HG03039 (cell line): ENCODE results near the gene FAM131A.

Source experiments
- ATAC-seq: cut with Tn5 transposase; IDR thresholded peaks from one replicate; pipeline ENCODE4 v1.9.1; 2021; ENCODE audit warnings: mild to moderate bottlenecking, moderate library complexity; ENCODE audit not compliant: unreplicated experiment

The FAM131A gene

DNA sequence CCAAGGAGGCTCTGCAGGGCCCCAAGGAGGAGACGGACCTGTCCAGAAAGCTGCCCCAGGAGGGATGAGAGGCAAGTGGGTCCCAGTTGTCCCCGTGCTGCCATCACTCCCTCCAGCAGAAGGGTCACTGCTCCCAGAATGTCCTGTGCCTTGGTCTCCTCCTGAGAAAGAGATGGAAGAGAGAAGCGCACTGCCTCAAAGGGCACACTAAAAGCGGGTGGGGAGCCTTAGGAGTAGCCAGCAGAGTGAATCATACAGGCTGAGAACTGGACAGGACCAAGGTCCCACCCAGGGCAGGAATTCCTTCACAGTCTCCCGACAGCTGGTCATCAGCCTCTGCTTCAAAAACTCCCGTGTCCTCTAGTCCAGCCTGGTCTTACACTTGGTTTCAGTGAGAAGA lies 36.0 kb downstream of the FAM131A start:
- no peak for ATAC-seq

DNA sequence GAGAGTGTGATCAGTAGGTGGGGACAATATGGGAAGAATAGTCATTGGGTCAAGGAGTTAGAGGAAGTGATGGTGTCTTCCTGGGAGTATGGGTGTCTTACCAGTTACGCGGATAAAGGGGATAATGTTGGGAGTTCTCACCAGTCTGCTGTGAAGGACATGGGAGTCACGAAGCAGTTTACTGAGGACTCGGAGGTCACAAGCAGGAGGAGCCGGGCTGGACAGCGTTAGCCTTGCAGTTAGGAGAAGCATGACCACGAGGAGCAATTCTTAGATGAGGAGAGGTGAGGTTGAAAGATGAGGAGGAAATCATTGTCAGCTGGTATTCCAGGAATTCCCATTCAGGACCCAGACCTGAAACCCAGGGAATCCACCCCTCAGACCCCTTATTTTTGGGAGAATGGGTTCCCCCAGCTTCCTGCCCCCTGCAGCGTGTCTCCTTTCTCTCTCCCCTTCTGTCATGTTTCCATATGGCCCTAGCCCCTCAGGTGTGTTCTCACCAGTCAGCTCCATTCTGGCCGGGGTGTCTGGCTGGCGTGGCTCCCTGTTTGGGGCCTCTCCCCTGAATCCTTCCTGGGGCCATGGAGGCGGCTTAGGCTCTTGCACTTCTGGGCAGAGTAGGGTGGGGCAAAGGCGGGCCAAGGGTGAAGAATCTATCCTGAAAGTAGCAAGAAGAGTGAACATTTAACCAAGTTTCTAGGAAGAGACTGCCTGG lies 38.5 kb downstream of the FAM131A start:
- no peak for ATAC-seq

DNA sequence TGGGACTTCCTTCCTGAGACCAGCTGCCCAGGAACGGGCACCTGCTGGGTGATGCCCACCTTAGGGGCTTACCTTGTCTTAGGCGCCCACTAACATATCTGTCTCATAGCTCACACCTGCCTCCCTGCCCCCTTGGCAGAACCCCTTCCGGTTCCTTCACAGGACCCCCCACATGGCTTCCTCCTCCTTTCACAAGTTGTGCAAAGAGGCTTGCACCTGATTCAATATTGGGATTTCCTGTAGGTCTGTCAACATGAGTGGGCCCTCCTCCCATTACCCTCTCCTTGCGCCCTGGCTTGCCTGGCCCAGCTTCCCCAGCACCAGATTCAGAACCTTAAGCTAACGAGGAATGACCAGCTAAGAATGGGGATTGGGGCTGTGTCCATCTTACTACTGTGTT lies 40.0 kb downstream of the FAM131A start:
- no peak for ATAC-seq

DNA sequence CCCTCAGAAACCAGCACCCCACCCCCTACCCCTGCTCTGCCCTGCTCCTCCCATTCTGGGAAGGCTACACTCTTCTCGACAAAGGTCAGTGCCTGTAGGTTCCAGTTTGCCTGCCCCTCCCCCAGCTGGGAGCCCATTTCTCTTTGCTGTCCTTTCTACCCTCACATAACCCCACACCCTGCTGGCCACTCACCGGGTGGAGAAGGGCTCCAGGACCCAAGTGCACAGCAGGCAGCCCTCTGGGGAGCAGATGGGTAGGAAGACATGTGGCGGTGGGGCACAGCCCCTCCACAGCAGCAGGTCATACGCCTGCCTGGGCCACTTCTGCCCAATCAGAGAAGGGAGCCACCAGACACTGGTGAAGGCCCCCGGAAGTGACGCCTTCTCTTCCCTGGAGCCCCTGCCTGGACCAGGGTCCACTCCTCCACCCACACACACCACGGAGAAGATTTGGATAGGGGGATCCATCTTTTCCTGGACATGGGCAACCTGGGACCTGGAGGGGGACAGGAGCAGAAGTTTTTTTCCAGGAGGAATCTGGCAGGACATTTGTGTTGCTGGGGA lies 40.6 kb downstream of the FAM131A start, which contains the start of gene THPO:
Gene THPO (minus strand): TSS at position 326 of the 564 bp plus-strand sequence. CDS start 1,948 bp downstream, outside the sequence.
- ATAC-seq = no peak

DNA sequence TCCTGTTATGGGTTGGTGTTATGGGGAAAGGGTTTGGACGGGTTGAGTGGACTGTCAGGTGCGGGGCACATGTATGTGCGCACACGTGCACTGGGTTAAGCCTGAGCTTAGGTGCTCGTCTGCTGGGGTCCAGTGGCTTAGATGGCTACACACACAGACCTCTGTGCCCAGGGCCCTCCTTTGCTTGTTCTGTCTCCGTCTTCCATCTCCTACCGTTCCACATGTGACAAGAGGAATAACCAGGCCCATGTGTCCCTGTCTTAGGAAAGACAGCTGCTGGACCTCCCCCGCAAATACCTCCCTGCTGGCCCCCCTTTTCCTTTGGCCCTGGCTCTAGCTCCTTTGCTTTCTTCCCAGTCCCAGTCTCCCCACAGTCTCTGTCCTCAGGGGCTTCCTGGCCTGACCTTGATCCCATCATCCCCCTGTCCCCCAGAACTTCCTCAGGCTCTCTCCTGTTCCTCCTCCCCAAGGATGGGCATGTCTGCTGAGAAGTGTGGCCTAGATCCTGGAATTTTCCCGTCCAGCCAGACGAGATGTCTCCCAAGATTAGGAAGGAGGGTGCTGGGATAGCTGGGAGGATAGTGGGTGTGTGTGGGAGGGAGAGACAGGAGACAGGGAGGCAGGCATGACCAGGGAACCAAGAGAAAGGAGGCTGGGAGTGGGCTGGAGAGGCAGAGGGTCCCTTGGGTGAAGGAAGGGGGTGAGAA lies 41.4 kb downstream of the FAM131A start:
- ATAC-seq = no peak

DNA sequence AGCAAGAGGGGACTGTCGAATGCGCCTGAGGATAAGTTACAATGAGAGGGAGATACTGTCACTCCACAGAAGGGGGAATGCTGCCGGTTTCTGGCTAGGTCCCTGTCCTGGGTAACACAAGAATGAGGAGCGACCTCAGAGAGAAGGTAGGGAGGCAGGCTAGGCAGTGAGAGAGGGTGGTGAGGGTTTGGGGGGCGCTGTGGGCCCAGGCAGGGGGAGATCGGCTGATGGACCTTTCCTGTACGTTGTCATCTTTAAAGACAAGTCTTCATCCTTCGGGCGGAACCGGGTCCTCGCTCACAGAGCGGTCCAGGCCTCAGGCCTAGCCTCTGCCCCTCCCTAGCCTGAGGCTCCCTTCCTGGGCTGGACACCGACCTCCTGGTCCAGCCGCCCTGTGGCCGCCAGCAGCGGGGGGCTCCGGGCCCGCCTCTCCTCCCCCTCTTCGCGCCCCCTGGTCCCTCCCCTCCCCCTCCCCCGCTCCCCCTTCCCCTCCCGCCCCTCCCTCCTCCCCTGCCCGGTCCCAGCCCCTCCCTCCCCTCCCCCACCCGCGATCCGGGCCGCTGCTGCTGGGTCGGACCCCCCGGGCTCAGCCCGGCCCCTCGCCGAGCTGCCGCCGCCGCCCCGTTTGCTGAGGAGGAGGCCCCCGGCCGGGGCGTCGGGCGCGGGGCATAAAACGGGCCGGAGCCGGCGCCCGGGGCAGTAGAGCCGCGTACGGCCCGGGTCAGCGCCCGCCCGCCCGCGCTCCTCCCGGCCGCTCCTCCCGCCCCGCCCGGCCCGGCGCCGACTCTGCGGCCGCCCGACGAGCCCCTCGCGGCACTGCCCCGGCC lies 42.2 kb downstream of the FAM131A start, which contains the start of gene CHRD:
Gene CHRD (plus strand): TSS at position 697 of the 827 bp plus-strand sequence. CDS start 265 bp downstream, outside the sequence.
- no peak for ATAC-seq

DNA sequence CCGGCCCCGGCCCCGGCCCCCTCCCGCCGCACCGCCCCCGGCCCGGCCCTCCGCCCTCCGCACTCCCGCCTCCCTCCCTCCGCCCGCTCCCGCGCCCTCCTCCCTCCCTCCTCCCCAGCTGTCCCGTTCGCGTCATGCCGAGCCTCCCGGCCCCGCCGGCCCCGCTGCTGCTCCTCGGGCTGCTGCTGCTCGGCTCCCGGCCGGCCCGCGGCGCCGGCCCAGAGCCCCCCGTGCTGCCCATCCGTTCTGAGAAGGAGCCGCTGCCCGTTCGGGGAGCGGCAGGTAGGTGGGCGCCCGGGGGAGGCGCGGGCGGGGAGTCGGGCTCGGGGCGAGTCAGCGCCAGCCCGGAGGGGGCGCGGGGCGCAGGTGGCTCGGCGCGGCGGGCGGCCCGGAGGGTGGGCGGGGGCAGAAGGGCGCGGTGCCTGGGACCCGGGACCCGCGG lies 42.8 kb downstream of the FAM131A start:
- no peak for ATAC-seq

DNA sequence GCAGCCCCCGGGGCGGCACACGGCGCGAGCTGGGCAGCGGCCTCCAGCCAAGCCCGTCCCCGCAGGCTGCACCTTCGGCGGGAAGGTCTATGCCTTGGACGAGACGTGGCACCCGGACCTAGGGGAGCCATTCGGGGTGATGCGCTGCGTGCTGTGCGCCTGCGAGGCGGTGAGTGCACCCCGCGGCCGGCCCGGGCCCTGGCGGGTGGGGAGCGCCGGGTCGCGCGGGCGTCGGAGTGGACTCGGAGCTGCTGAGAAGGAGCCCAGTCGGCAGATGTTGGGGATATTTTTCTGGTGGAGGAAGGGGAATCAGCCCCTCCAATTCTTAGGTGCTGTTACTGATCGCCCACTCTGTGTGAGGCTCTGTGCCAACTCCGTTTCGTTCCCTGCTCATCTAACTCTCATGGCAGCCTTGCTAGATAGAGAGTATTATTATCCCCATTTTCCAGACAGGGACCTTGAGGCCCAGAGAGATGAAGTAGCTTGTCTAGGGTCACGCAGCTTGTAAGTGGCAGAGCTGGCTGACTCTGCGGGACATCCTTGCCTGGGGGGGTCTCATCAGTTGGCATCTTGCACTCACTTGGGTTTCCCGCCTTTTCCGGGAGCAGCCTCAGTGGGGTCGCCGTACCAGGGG lies 43.3 kb downstream of the FAM131A start:
- ATAC-seq = no peak

DNA sequence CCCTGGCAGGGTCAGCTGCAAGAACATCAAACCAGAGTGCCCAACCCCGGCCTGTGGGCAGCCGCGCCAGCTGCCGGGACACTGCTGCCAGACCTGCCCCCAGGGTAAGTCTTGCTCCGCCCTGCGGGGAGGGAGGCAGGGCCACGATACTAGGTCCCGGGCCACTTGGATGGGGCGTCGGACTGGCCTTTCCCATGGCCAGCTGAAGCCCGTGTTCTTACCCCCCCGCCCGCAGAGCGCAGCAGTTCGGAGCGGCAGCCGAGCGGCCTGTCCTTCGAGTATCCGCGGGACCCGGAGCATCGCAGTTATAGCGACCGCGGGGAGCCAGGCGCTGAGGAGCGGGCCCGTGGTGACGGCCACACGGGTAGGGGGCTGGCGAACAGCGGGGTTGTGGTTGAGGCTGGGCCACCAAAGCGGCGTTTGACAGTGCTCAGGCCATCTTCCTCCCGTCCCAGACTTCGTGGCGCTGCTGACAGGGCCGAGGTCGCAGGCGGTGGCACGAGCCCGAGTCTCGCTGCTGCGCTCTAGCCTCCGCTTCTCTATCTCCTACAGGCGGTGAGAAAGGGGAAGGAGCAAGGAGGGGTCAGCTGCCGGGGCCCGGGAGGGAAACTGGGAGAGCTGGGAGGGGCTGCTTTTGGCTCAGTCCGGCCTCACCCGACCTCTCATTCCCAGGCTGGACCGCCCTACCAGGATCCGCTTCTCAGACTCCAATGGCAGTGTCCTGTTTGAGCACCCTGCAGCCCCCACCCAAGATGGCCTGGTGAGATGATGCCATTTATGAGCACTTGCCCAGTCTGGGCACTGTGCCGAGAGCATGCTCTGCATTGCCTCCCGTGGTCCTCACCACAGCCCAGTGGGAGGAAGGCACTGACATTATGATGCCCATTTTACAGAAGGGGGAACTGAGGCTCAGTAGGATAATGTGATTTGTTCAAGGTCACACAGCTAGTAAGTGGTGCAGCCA lies 44.1 kb downstream of the FAM131A start:
- no peak for ATAC-seq

DNA sequence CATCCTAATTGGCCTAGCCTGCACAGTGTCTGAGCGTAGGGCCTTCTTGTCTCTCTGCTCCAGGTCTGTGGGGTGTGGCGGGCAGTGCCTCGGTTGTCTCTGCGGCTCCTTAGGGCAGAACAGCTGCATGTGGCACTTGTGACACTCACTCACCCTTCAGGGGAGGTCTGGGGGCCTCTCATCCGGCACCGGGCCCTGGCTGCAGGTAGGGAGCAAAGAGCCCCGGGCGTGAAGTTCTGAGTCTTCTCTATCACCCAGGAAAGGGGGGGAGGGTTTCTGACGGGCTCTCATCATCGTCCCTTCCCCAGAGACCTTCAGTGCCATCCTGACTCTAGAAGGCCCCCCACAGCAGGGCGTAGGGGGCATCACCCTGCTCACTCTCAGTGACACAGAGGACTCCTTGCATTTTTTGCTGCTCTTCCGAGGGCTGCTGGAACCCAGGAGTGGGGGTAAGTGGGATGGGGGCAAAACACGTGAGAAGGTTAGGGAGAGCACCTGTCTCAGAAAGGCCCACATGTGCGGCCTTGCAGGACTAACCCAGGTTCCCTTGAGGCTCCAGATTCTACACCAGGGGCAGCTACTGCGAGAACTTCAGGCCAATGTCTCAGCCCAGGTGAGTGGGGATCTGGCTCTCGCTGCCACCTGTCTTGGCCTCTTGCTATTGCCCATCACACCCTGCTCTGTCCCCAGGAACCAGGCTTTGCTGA lies 45.1 kb downstream of the FAM131A start:
- ATAC-seq = no peak

DNA sequence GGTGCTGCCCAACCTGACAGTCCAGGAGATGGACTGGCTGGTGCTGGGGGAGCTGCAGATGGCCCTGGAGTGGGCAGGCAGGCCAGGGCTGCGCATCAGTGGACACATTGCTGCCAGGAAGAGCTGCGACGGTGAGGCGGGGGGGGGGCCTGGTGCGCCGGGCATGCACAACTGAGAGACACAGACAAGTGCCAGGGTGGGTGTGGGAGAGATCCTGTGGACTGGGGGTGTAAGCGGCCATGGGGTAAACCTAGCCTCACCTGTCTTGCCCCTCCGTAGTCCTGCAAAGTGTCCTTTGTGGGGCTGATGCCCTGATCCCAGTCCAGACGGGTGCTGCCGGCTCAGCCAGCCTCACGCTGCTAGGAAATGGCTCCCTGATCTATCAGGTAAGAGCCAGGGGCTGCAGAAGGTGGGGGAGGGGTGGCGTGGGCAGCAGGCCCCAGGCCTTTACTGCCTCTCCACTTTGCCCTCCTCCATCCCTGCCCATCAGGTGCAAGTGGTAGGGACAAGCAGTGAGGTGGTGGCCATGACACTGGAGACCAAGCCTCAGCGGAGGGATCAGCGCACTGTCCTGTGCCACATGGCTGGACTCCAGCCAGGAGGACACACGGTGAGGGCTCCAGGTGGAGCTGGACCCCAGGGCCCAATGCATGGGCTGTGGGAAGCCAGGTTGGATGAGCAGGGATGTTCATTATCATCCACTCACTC lies 45.8 kb downstream of the FAM131A start:
- no peak for ATAC-seq

DNA sequence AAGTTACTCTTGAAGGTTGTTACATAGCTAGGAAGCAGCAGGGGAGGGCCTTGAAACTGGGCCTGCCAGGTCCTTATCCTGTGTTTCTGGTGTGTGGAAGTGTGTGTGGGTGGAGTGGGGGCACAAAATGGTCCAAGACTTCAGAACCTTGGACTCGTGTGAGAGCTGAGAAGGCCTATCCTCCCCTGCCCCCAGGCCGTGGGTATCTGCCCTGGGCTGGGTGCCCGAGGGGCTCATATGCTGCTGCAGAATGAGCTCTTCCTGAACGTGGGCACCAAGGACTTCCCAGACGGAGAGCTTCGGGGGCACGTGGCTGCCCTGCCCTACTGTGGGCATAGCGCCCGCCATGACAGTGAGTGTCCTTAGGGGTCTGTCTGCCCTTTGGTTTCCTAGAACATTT lies 46.9 kb downstream of the FAM131A start:
- no peak for ATAC-seq

DNA sequence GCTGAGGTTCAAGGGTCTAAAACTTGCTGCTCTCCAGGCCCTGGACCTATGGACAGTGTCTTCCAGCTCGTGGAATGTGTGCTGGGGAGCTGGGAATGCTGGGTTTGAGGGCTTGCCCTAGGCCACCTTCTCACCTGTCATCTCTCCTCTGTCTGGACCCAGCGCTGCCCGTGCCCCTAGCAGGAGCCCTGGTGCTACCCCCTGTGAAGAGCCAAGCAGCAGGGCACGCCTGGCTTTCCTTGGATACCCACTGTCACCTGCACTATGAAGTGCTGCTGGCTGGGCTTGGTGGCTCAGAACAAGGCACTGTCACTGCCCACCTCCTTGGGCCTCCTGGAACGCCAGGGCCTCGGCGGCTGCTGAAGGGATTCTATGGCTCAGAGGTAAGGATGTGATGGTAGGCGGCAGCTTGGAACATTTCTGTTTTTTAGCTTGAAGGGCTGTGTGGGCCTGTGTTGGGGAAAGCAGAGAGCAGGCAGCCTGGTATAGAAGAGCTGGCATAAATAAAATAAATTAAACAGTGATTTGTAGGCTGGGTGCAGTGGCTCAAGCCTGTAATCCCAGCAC lies 47.5 kb downstream of the FAM131A start:
- ATAC-seq = no peak

DNA sequence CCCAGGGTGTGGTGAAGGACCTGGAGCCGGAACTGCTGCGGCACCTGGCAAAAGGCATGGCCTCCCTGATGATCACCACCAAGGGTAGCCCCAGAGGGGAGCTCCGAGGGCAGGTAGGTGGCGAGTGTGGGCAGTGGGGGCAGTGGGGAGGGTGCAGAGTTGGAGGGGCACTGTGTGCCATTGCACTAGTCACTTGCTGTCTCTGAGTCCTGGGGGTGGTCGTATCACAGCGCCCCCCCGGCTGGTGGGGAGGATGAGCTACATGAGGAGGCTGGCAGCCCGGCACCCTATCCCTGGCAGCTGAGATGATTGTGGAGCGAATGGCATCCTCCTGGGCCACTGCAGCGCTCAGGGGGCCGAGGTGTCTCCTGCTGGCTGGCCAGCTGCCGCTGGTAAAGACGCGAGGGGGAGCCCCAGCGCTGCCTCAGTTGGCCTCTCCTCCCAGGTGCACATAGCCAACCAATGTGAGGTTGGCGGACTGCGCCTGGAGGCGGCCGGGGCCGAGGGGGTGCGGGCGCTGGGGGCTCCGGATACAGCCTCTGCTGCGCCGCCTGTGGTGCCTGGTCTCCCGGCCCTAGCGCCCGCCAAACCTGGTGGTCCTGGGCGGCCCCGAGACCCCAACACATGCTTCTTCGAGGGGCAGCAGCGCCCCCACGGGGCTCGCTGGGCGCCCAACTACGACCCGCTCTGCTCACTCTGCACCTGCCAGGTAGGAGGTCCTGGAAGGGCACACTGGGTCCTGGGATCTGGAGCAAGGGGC lies 48.8 kb downstream of the FAM131A start:
- ATAC-seq = no peak

DNA sequence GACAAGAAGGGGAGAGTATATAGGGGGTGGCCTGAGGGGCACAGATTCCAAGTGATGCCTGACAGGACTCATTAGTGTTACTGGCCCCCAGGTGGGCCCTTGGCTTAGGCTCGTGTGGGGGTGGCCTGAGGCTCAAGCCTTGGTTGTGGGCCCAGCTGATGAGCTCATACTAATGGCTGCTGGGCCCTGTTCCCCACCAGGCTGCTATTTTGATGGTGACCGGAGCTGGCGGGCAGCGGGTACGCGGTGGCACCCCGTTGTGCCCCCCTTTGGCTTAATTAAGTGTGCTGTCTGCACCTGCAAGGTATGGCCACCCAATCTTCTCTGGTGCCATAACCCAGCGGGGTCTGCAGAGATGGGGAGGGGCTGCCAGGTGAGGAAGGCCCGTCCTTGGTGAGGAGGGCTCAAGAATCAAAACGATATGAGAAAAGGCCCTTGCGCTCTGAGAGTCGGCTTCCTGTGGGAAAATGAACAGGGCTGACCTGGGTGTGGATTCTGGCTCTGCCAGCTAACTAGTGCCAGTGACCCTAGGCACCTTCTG lies 49.8 kb downstream of the FAM131A start:
- no peak for ATAC-seq

DNA sequence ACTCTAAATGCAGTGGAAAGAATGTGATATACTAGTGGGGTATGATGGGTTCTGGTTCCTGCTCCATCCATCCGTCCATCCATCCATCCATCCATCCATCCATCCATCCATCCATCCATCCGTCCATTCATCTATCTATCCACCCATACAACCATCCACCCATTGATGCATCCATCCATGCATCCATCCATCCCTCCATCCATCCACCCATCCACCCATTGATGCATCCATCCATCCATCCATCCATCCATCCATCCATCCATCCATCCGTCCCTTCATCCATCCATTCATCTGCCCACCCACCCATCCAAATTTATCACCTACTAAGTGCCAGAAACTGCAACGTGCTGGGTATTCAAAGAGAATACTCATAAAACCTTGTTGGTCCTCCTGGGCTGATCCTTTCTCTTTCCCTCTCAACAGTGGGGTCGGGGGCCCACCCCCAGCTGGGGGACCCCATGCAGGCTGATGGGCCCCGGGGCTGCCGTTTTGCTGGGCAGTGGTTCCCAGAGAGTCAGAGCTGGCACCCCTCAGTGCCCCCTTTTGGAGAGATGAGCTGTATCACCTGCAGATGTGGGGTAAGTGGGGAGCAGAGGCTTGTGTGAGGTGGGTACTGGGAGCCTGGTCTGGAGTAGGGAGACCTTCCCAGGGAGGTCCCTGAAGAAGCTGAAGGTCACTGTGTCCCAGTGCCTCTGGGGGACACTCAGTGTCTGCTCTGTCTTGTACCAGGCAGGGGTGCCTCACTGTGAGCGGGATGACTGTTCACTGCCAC lies 51.0 kb downstream of the FAM131A start:
- no peak for ATAC-seq
